Stimulated activated CD8-positive, alpha-beta memory T cell treated with anti-CD3 and anti-CD28 coated beads, Interleukin-15, amount 100 ng/mL, for 1 hour (primary cell): ENCODE measurements around the gene SRSF4.
A peak's percentile ranks its signal among the peaks of the same experiment; 100 is the strongest.
"Not testable (repeated sequence)": the region's sequence is repeated elsewhere in the genome, so short reads cannot be mapped to it uniquely, and the experiment has no call there.

Source experiments
- DNase-seq: peaks from one replicate; pipeline ENCODE4 v3.0.0-alpha.2; 2020; ENCODE audit warnings: low read depth

Gene SRSF4

GRCh38 chr1:29181413-29182225 lies at the start of gene SRSF4:
Gene SRSF4 (minus strand): TSS chr1:29181900. CDS start chr1:29181752, 148 bp downstream.
- peak; percentile 97 for DNase-seq

GRCh38 chr1:29230553-29231378 lies 49.1 kb upstream of the SRSF4 start, which contains the start of gene MECR:
Gene MECR (minus strand): TSS chr1:29230934. CDS start chr1:29230906, 28 bp downstream.
- DNase-seq = peak; percentile 92

GRCh38 chr1:29230204-29230552 lies 48.5 kb upstream of the SRSF4 start:
- no peak for DNase-seq

- no peak for DNase-seq
Observed at GRCh38 chr1:29227511-29227910, 45.8 kb upstream of the SRSF4 start.

- no peak for DNase-seq
Observed at GRCh38 chr1:29225361-29225760, 43.7 kb upstream of the SRSF4 start.

GRCh38 chr1:29224356-29224837 lies 42.7 kb upstream of the SRSF4 start:
- no peak for DNase-seq

- DNase-seq = no peak
Observed at GRCh38 chr1:29223521-29223920, 41.8 kb upstream of the SRSF4 start.

- DNase-seq = no peak
Observed at GRCh38 chr1:29222686-29223085, 41.0 kb upstream of the SRSF4 start.

- DNase-seq = not testable (repeated sequence)
Observed at GRCh38 chr1:29222260-29222659, 40.6 kb upstream of the SRSF4 start.

- no peak for DNase-seq
Observed at GRCh38 chr1:29221296-29221695, 39.6 kb upstream of the SRSF4 start.

- no peak for DNase-seq
Observed at GRCh38 chr1:29218223-29218622, 36.5 kb upstream of the SRSF4 start.

- DNase-seq = no peak
Observed at GRCh38 chr1:29217633-29218032, 35.9 kb upstream of the SRSF4 start.

GRCh38 chr1:29213055-29213454 lies 31.4 kb upstream of the SRSF4 start:
- no peak for DNase-seq

- DNase-seq = no peak
Observed at GRCh38 chr1:29211086-29212030, 29.7 kb upstream of the SRSF4 start.

GRCh38 chr1:29210278-29211085 lies 28.8 kb upstream of the SRSF4 start:
- DNase-seq = no peak

GRCh38 chr1:29209173-29209572 lies 27.5 kb upstream of the SRSF4 start:
- DNase-seq = no peak

GRCh38 chr1:29208442-29208841 lies 26.7 kb upstream of the SRSF4 start:
- no peak for DNase-seq

GRCh38 chr1:29202584-29203340 lies 21.1 kb upstream of the SRSF4 start:
- DNase-seq = peak; percentile 93

GRCh38 chr1:29202053-29202452 lies 20.4 kb upstream of the SRSF4 start:
- DNase-seq = no peak

GRCh38 chr1:29201595-29202051 lies 19.9 kb upstream of the SRSF4 start:
- DNase-seq = no peak
